Large intestine (tissue), 3 donors: Measurements from ENCODE around the gene PKIG. TPM values are rescaled to one million over a fixed set of nuclear protein-coding genes. Genes with fewer than 3 reads are reported as not detected.

Experiments used
- DNase-seq, 2 donors: peaks; one replicate each; pipeline versions ENCODE4 v3.0.0 to v3.0.0-alpha.2; 2013
- H3K27ac ChIP-seq: one replicate; pipeline ENCODE4 v1.5.1; 2013; ENCODE audit warnings: low read length
- H3K27me3 ChIP-seq: 2 replicates; pipeline ENCODE4 v1.6.1; 2013; ENCODE audit warnings: low read length; ENCODE audit not compliant: control insufficient read depth, insufficient read depth
- H3K36me3 ChIP-seq: 2 replicates; pipeline ENCODE4 v1.6.1; 2013; ENCODE audit warnings: low read length; ENCODE audit not compliant: control insufficient read depth, insufficient read depth
- H3K4me1 ChIP-seq: one replicate; pipeline ENCODE4 v1.6.1; 2013; ENCODE audit warnings: low read length; ENCODE audit not compliant: control insufficient read depth, insufficient read depth
- H3K4me3 ChIP-seq: one replicate; pipeline ENCODE4 v1.5.1; 2013; ENCODE audit warnings: low read length
- H3K9me3 ChIP-seq: one replicate; pipeline ENCODE4 v1.6.1; 2013; ENCODE audit warnings: mild to moderate bottlenecking, low read depth, low read length, moderate library complexity; ENCODE audit not compliant: control insufficient read depth
- WGBS: methylation state at CpG from one replicate; pipeline ENCODE4 v1.1.5; 2013; ENCODE audit warnings: low lambda C conversion rate; ENCODE audit not compliant: insufficient coverage; 5-methylcytosine and 5-hydroxymethylcytosine counted together
- polyA plus RNA-seq: library from polyadenylated mRNA; unstranded; fragments of 120-200 nt; gene quantifications from one replicate; pipeline ENCODE4 v1.2.1, GENCODE V29; 2013

Gene PKIG
- polyA plus RNA-seq, 1 donor, result 46.5 TPM

DNA sequence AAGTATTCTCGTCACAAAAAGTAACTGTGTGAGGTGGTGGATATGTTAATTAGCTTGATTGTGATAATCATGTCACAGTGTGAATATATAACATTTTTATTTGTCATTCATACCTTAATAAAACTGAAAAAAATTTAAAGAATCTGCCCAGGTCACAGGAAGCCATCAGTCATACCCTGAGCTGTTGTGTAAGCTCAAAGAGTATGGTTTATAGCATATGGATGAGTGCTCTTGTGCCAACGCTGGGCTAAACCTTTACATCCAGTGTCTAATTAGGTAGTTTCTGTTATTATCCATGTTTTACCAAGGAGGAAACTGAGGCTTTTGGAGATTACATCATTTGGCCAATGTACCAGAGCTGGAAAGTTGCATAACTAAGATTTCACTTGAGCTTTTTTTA is 11.4 kb downstream of the PKIG start:
- Histone ChIP-seq H3K36me3 (peaks cover 22% of the 10 kb centered on the region), H3K27me3 (no peaks in the 10 kb centered on the region), H3K4me3 (no peak overlapping the region), H3K9me3 (no peaks in the 10 kb centered on the region), H3K4me1 (no peaks in the 10 kb centered on the region), H3K27ac (no peak overlapping the region)
- no peak for DNase-seq
- WGBS, result 83% methylated on average over 1 of the region's 2 CpGs

GRCh38 chr20:44594730-44595129 is 12.4 kb downstream of the PKIG start:
- Histone ChIP-seq H3K36me3 (peaks cover 22% of the 10 kb centered on the region), H3K4me1 (no peaks in the 10 kb centered on the region), H3K27ac (no peak overlapping the region), H3K9me3 (no peaks in the 10 kb centered on the region), H3K27me3 (no peaks in the 10 kb centered on the region), H3K4me3 (no peak overlapping the region)
- WGBS, result no CpG with 5 or more reads among the region's 1 CpG
- DNase-seq, result no peak

- Histone ChIP-seq H3K27me3 (no peaks in the 10 kb centered on the region), H3K4me1 (peaks cover 5% of the 10 kb centered on the region), H3K36me3 (peaks cover 13% of the 10 kb centered on the region), H3K9me3 (no peaks in the 10 kb centered on the region), H3K4me3 (no peak overlapping the region), H3K27ac (no peak overlapping the region)
- DNase-seq, result no peak
- WGBS, result 100% methylated on average over 2 of the region's 4 CpGs
Observed at GRCh38 chr20:44596010-44596409, 13.6 kb downstream of the PKIG start.

- no peak for DNase-seq
- Histone ChIP-seq H3K4me3 (no peak overlapping the region), H3K36me3 (peaks cover 8% of the 10 kb centered on the region), H3K27ac (no peak overlapping the region), H3K4me1 (peaks cover 14% of the 10 kb centered on the region), H3K27me3 (no peaks in the 10 kb centered on the region), H3K9me3 (no peaks in the 10 kb centered on the region)
- no CpG with 5 or more reads among the region's 3 CpGs for WGBS
Observed at GRCh38 chr20:44596876-44597275, 14.5 kb downstream of the PKIG start.

DNA sequence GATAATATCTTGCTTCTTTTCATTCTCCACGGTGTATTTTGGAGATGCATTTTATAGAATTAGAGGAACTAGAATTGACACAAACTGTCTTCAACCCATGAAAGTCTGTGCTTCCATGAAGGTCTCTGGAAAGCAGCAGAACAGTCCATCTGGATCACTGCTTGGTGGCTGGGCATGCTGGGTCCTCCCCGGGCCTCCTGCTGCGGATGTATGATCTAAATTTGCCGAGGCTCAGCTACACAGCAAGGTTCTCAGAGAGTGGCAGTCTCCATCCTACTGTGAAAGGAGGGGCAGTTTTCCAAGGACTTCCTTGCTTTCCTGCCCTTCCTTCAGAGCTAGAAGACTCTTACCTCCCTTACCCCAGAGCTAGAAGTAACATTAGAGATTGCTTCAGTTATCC is 15.1 kb downstream of the PKIG start:
- no peak for DNase-seq
- H3K4me3 ChIP-seq, result no peak overlapping the region
- WGBS, result no CpG with 5 or more reads among the region's 4 CpGs
- H3K27ac ChIP-seq, result no peak overlapping the region
- H3K27me3 ChIP-seq, result no peaks in the 10 kb centered on the region
- peaks cover 19% of the 10 kb centered on the region for H3K4me1 ChIP-seq
- peaks cover 2% of the 10 kb centered on the region for H3K36me3 ChIP-seq
- no peaks in the 10 kb centered on the region for H3K9me3 ChIP-seq

DNA sequence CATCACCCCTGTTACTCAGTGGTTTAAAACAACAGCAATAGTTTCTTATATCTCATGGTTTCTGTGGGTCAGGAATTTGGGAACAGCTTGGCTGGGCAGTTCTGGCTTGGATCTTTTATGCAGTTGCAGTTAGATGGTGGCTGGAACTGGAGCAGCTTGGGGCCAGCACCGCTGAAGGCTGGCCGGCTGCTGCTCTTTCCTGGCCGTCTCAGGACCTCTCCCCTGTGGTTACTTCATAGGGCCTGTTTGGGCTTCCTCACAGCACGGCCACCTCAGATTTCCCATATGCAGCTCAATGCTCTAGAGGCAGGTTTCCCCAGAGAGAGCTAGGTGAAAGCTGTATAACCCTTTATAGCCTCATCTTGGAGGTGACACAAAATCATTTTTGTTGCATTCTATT is 15.6 kb downstream of the PKIG start:
- peaks cover 19% of the 10 kb centered on the region for H3K4me1 ChIP-seq
- WGBS, result no CpG with 5 or more reads among the region's 4 CpGs

DNA sequence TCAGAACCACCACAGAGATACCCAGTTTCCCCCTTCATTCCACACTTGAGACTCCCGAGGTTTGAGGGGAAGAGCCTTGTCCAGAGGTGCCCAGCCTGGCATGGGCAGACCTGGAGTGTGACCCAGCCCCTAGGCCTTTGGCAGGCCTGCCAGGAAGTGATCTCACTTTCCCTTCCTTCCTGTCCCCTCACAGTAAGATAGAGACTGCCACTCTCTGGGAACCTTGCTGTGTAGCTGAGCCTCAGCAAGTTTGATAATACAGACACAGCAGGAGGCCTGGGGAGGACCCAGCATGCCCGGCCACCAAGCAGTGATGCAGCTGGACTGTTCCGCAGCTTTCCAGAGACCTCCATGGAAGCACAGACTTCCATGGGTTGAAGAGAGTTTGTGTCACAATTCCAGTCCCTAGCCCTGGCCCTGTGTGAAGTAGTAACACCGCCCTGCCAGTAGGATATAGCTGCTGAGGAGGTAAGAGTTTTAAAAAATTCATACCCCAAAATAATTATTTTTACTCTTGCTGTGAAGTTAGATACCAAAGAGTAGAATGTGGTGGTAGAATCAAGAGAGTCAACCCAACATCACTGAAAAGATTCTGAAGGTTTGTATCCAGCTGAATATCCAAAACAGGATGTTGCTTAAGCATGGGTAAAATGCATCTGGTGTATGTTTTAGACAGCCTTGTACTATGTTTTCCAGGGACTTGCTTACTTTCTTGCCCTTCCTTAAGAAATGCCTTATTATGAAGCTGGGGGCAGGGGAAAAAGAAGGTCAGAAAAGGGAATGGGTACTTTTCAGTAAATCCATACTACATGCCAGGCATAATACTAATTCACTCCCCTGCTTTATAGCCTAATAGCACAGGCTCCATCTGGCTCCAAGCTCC is 16.3 kb downstream of the PKIG start:
- DNase-seq, result no peak
- H3K27ac ChIP-seq, result no peak overlapping the region
- peaks cover 19% of the 10 kb centered on the region for H3K4me1 ChIP-seq
- H3K9me3 ChIP-seq, result no peaks in the 10 kb centered on the region
- WGBS, result no CpG with 5 or more reads among the region's 4 CpGs
- H3K4me3 ChIP-seq, result no peak overlapping the region
- peaks cover 2% of the 10 kb centered on the region for H3K36me3 ChIP-seq
- no peaks in the 10 kb centered on the region for H3K27me3 ChIP-seq

More for the DNA sequence above, 15.6 kb downstream of the PKIG start:
- Histone ChIP-seq H3K9me3 (no peaks in the 10 kb centered on the region), H3K4me3 (no peak overlapping the region), H3K36me3 (peaks cover 2% of the 10 kb centered on the region), H3K27me3 (no peaks in the 10 kb centered on the region), H3K27ac (no peak overlapping the region)
- DNase-seq, result no peak

DNA sequence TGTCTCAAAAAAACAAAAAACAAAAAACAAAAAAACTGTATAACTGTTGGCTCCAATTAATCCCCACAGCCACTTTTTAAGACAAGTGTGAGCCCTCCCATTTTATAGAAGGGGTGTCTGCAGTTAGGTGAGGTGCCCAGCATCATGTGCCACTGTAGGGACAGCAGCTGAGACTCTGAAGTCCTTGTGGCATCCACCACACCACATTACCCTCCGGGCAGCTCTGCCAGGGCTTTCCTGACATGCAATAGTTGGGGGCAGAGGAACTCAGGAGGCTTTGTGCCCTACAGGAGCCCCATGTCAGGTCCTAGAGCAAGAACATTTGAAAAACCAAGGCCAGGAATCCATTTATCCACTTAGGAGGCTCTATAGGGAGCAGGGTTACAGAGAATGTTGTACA is 17.3 kb downstream of the PKIG start:
- WGBS, result no CpG with 5 or more reads among the region's 1 CpG
- H3K27ac ChIP-seq, result no peak overlapping the region

DNA sequence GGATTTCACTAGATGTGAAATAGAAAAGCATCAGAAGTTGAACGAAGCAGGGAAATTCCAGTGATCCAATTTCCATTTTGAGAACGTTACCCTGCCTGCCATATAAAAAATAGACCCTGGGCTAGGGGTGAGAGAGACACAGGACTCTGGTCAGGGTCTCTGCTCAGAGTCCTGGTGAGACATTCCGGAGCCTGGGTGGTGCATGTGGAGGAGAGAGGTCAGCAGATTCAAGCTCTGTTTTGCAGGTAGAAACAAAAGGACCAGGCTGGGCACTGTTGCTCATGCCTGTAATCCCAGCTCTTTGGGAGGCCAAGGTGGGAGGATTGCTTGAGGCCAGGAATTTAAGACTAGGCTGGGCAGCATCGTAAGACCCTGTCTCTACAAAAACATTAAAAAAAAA is 17.9 kb downstream of the PKIG start:
- WGBS, result no CpG with 5 or more reads among the region's 4 CpGs
- H3K4me3 ChIP-seq, result no peak overlapping the region
- peak overlapping the region; percentile 70 for H3K27ac ChIP-seq
- no peaks in the 10 kb centered on the region for H3K9me3 ChIP-seq
- H3K27me3 ChIP-seq, result no peaks in the 10 kb centered on the region
- no peak for DNase-seq
- peaks cover 2% of the 10 kb centered on the region for H3K36me3 ChIP-seq
- H3K4me1 ChIP-seq, result peaks cover 19% of the 10 kb centered on the region

More for the DNA sequence above, 17.3 kb downstream of the PKIG start:
- DNase-seq, result no peak
- H3K4me3 ChIP-seq, result no peak overlapping the region
- peaks cover 19% of the 10 kb centered on the region for H3K4me1 ChIP-seq
- H3K27me3 ChIP-seq, result no peaks in the 10 kb centered on the region
- peaks cover 2% of the 10 kb centered on the region for H3K36me3 ChIP-seq
- no peaks in the 10 kb centered on the region for H3K9me3 ChIP-seq

DNA sequence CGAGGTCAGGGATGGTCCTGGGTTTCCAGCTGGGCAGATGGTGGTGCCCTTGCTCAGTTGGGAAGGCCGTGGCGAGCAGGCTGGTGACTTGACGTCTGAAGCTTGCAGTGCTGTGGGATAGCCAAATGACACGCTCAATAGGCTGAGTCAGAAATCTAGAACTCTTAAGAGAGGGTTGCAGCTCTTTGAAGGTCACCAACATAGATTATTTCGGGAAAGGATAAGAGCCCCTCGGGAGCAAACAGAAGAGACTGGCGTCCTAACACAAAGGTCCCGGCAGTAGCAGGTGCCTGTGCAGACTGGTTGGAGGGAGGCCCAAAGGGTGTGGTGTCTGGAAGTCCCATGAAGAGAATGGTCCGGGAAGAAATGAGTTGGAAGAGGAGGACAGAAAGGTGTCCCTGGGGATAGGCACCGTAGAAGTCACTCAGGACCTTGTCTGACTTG is 18.4 kb downstream of the PKIG start:
- H3K4me3 ChIP-seq, result no peak overlapping the region
- H3K27ac ChIP-seq, result peak overlapping the region; percentile 70
- H3K4me1 ChIP-seq, result peaks cover 19% of the 10 kb centered on the region
- H3K9me3 ChIP-seq, result no peaks in the 10 kb centered on the region
- no peak for DNase-seq
- no CpG with 5 or more reads among the region's 11 CpGs for WGBS
- H3K27me3 ChIP-seq, result no peaks in the 10 kb centered on the region
- H3K36me3 ChIP-seq, result peaks cover 2% of the 10 kb centered on the region

GRCh38 chr20:44601236-44601671 is 18.9 kb downstream of the PKIG start:
- Histone ChIP-seq H3K9me3 (no peaks in the 10 kb centered on the region), H3K36me3 (peaks cover 2% of the 10 kb centered on the region), H3K4me1 (peaks cover 19% of the 10 kb centered on the region), H3K27me3 (no peaks in the 10 kb centered on the region), H3K4me3 (no peak overlapping the region), H3K27ac (peak overlapping the region; percentile 70)
- DNase-seq, result no peak
- WGBS, result no CpG with 5 or more reads among the region's 7 CpGs
